Islet precursor cell (in vitro differentiated cells): ENCODE data around the gene DDX28.
"Not testable (repeated sequence)": the region's sequence is repeated elsewhere in the genome, so short reads cannot be mapped to it uniquely, and the experiment has no call there.

Source experiments
- DNase-seq: peaks from one replicate; pipeline ENCODE4 v3.0.0-alpha.2; 2018

Gene DDX28

GRCh38 chr16:67993207-67994039 lies 29.6 kb downstream of the DDX28 start:
- DNase-seq, result peak; percentile 88

- DNase-seq, result no peak
These were observed 30.3 kb downstream of the DDX28 start for GRCh38 chr16:67992661-67993206.

GRCh38 chr16:67990018-67990386 lies 33.0 kb downstream of the DDX28 start:
- no peak for DNase-seq

- no peak for DNase-seq
These were observed 33.6 kb downstream of the DDX28 start for GRCh38 chr16:67989322-67990017.

GRCh38 chr16:67988675-67989074 lies 34.4 kb downstream of the DDX28 start:
- no peak for DNase-seq

- DNase-seq, result peak; percentile 88
These were observed 35.4 kb downstream of the DDX28 start for GRCh38 chr16:67987460-67988160.

GRCh38 chr16:67986949-67987348 lies 36.1 kb downstream of the DDX28 start:
- DNase-seq, result no peak

GRCh38 chr16:67982011-67982696 lies 40.9 kb downstream of the DDX28 start:
- no peak for DNase-seq

- DNase-seq, result no peak
These were observed 42.9 kb downstream of the DDX28 start, which contains the start of gene DPEP3 for GRCh38 chr16:67979955-67980678. Gene DPEP3 (minus strand): TSS chr16:67980499. CDS start chr16:67980380, 119 bp downstream.

- DNase-seq, result no peak
These were observed 45.4 kb downstream of the DDX28 start for GRCh38 chr16:67977469-67978227.

- no peak for DNase-seq
These were observed 46.0 kb downstream of the DDX28 start for GRCh38 chr16:67977005-67977404.

GRCh38 chr16:67976205-67976604 lies 46.8 kb downstream of the DDX28 start:
- DNase-seq, result no peak

- no peak for DNase-seq
These were observed 47.5 kb downstream of the DDX28 start for GRCh38 chr16:67975321-67976105.

GRCh38 chr16:67972285-67972684 lies 50.7 kb downstream of the DDX28 start:
- not testable (repeated sequence) for DNase-seq

GRCh38 chr16:67971111-67971510 lies 51.9 kb downstream of the DDX28 start:
- no peak for DNase-seq
